Smooth muscle cell (in vitro differentiated cells): ENCODE measurements around the gene BICRAL. TPM values are rescaled to one million over a fixed set of nuclear protein-coding genes. Genes with fewer than 3 reads are reported as not detected.

ENCODE experiments used
- DNase-seq: peaks from one replicate; lab custom pipeline; 2025; ENCODE audit not compliant: unreplicated experiment; lab: John Stamatoyannopoulos, UW
- H2AFZ ChIP-seq: fragments of 200-600 bp; sonication (generic); 2 replicates; pipeline ENCODE4 v1.6.0; 2016; ENCODE audit warnings: antibody characterized with exemption, low read depth, mild to moderate bottlenecking
- H3F3A ChIP-seq: fragments of 200-600 bp; sonication (generic); 2 replicates; pipeline ENCODE4 v1.6.0; 2017; ENCODE audit warnings: antibody characterized with exemption, low read depth
- H3K27ac ChIP-seq: fragments of 200-600 bp; sonication (generic); 2 replicates; pipeline ENCODE4 v1.5.1; 2016; ENCODE audit warnings: low read depth, mild to moderate bottlenecking
- H3K27me3 ChIP-seq: fragments of 200-600 bp; sonication (generic); 2 replicates; pipeline ENCODE4 v1.6.1; 2016; ENCODE audit warnings: low read depth, mild to moderate bottlenecking
- H3K36me3 ChIP-seq: fragments of 200-600 bp; sonication (generic); 2 replicates; pipeline ENCODE4 v1.5.1; 2016; ENCODE audit warnings: low read depth
- H3K4me1 ChIP-seq: fragments of 200-600 bp; sonication (generic); 2 replicates; pipeline ENCODE4 v1.5.1; 2016; ENCODE audit warnings: low read depth
- H3K4me2 ChIP-seq: fragments of 200-600 bp; sonication (generic); 2 replicates; pipeline ENCODE4 v1.6.0; 2016; ENCODE audit warnings: mild to moderate bottlenecking
- H3K4me3 ChIP-seq: fragments of 200-600 bp; sonication (generic); 2 replicates; pipeline ENCODE4 v1.5.1; 2016; ENCODE audit warnings: mild to moderate bottlenecking
- H3K79me2 ChIP-seq: fragments of 200-600 bp; sonication (generic); 2 replicates; pipeline ENCODE4 v1.6.0; 2016; ENCODE audit warnings: low read depth, mild to moderate bottlenecking
- H3K9ac ChIP-seq: fragments of 200-600 bp; sonication (generic); 2 replicates; pipeline ENCODE4 v1.6.0; 2016; ENCODE audit warnings: low read depth
- H3K9me3 ChIP-seq: fragments of 200-600 bp; sonication (generic); replicated peaks from 2 replicates; pipeline ENCODE4 v1.5.1; 2016; ENCODE audit warnings: low read depth
- H4K20me1 ChIP-seq: fragments of 200-600 bp; sonication (generic); 2 replicates; pipeline ENCODE4 v1.6.0; 2016; ENCODE audit warnings: low read depth
- WGBS: methylation state at CpG from one replicate; pipeline ENCODE4 v1.1.7; 2016; ENCODE audit warnings: low lambda C conversion rate; 5-methylcytosine and 5-hydroxymethylcytosine counted together
- polyA plus RNA-seq: library from polyadenylated mRNA; unstranded; fragments of >200 nt; fragmentation: Nextera tagmentation; extraction: Ambion mirVana; gene quantifications from 2 replicates; pipeline ENCODE4 v1.2.1, GENCODE V29; 2016
- total RNA-seq: library from RNA; depleted of rRNA; stranded (reverse); fragments of >200 nt; gene quantifications from 2 replicates; pipeline ENCODE4 v1.2.3, GENCODE V29; 2014
- TF ChIP-seq, protein P1 (sequence below): fragments of 200-600 bp; sonication (generic); IDR thresholded peaks from 2 replicates; pipeline ENCODE4 v1.5.1; 2017; ENCODE audit warnings: borderline replicate concordance, mild to moderate bottlenecking, antibody characterized with exemption; ENCODE audit not compliant: insufficient read depth, poor library complexity, severe bottlenecking

Gene BICRAL
- total and polyA plus RNA-seq, 2 experiments from 2014 or later = 1.4 to 7.9 TPM

DNA sequence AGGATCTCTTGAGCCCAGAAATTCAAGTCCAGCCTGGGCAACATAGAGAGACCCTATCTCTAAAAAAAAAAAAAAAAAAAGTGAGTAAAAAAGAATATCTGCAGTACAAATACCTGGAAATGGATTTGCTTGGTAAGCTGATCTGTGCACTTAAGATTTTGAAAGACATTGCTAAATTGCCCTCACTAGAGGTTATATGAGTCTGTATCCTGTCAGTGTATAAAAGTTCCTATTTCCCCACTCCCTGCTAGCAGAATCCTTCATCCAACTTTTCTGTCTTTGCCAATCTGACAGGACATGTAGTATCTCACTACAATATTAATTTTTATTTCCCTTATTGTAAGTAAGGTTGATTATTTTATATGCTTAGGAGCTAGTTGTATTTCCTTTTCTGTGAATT, 36.1 kb downstream of the BICRAL start:
- Histone ChIP-seq H3K4me3 (no peak overlapping the region), H3K36me3 (no peaks in the 10 kb centered on the region), H3K4me1 (no peaks in the 10 kb centered on the region), H3K9me3 (no peaks in the 10 kb centered on the region), H3F3A (no peaks in the 10 kb centered on the region), H4K20me1 (no peaks in the 10 kb centered on the region), H3K4me2 (no peak overlapping the region), H3K9ac (no peak overlapping the region), H3K27ac (no peak overlapping the region), H3K79me2 (no peaks in the 10 kb centered on the region), H3K27me3 (no peaks in the 10 kb centered on the region), H2AFZ (no peak overlapping the region)
- DNase-seq = no peak
- TF ChIP-seq, protein P1, sequence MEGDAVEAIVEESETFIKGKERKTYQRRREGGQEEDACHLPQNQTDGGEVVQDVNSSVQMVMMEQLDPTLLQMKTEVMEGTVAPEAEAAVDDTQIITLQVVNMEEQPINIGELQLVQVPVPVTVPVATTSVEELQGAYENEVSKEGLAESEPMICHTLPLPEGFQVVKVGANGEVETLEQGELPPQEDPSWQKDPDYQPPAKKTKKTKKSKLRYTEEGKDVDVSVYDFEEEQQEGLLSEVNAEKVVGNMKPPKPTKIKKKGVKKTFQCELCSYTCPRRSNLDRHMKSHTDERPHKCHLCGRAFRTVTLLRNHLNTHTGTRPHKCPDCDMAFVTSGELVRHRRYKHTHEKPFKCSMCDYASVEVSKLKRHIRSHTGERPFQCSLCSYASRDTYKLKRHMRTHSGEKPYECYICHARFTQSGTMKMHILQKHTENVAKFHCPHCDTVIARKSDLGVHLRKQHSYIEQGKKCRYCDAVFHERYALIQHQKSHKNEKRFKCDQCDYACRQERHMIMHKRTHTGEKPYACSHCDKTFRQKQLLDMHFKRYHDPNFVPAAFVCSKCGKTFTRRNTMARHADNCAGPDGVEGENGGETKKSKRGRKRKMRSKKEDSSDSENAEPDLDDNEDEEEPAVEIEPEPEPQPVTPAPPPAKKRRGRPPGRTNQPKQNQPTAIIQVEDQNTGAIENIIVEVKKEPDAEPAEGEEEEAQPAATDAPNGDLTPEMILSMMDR = no peak

DNA sequence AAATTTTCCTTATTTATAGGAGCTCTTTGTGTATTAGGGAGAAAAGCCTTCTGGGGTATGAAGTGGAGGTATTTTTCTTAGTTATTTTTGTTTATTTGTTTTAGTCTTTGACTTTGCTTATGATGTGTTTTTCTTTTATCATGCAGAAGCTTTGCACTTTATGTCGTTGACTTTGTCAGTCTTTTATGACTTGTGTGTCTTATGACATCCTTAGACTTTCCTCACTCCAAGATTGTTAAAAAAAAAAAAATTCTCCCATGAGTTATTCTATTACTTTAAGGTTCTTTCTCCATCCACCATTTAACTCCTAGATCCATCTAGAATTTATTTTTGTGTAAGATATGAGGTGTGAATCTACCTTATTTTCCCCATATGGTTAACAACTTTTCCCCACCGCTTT, 36.6 kb downstream of the BICRAL start:
- no peak overlapping the region for H3K4me3 ChIP-seq
- H3K27me3 ChIP-seq = no peaks in the 10 kb centered on the region
- H3F3A ChIP-seq = no peaks in the 10 kb centered on the region
- H3K9me3 ChIP-seq = no peaks in the 10 kb centered on the region
- no peak overlapping the region for H3K27ac ChIP-seq
- no peak overlapping the region for H3K9ac ChIP-seq
- DNase-seq = no peak
- TF ChIP-seq, protein P1 = no peak
- no peaks in the 10 kb centered on the region for H4K20me1 ChIP-seq
- 91% methylated on average over 2 of the region's 2 CpGs for WGBS
- H2AFZ ChIP-seq = no peak overlapping the region
- no peaks in the 10 kb centered on the region for H3K4me1 ChIP-seq
- no peaks in the 10 kb centered on the region for H3K36me3 ChIP-seq
- H3K79me2 ChIP-seq = no peaks in the 10 kb centered on the region
- no peak overlapping the region for H3K4me2 ChIP-seq

DNA sequence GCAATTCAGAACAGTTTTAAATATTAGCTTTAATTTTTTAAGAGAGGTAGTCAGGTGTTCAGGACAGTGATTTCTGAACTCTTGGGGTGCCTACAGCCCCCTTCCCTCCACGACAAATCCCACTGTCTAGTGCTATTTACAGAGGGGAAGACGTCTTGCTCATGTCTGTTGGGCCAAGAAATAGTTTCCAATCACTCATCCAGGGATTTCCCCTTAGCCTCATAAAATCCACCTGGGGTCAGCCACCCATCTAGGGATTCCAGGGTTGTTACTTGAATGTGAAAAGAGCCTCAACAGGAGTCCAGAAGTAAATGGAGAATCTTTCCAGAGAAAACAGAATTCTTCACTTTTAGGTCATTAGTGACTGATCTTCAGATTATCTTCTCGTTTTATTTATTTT, 37.0 kb downstream of the BICRAL start:
- Histone ChIP-seq H3K36me3 (no peaks in the 10 kb centered on the region), H3K9ac (no peak overlapping the region), H3K4me1 (no peaks in the 10 kb centered on the region), H3K27me3 (no peaks in the 10 kb centered on the region), H3K4me3 (no peak overlapping the region), H4K20me1 (no peaks in the 10 kb centered on the region), H3K79me2 (no peaks in the 10 kb centered on the region), H2AFZ (no peak overlapping the region), H3K27ac (no peak overlapping the region), H3K4me2 (no peak overlapping the region), H3F3A (no peaks in the 10 kb centered on the region), H3K9me3 (no peaks in the 10 kb centered on the region)
- WGBS = 73% methylated on average over 3 of the region's 3 CpGs
- TF ChIP-seq, protein P1 = no peak
- DNase-seq = no peak

DNA sequence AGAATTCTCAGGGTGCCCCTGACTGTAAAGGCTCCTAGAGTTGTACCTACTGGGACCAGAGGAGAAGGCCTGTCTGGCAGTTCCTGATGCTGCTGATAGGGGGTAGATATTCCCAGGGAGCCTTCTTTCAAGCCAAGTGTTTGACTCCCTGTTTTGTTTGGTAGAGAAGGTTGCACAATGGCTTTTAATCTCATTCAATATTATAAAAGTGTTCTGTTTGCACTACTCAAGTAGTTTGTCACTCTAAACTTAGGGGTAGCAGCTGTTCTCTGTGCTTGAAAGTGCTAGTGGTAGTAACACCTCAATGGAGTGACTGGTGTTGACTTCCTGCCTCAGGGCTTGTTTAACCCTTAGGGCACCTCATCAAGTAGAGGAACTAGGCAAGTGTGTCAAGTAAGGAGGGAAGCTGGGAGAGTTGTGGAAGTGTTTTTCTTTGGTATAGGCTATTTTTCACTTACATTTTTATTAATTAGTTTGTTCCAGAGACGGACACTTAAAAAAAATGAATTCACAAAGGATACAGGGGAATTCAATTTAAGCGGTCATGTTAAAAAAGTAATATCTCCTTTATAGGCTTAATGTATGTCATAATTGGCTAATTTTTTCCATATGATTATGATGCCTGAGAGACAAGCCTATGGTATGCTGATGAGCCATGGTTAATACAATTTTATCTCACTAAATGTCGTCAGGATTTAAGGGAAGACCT, 38.1 kb downstream of the BICRAL start:
- no peaks in the 10 kb centered on the region for H3K4me1 ChIP-seq
- no peak for DNase-seq
- no peak overlapping the region for H2AFZ ChIP-seq
- H3K9ac ChIP-seq = no peak overlapping the region
- WGBS = 91% methylated on average over 3 of the region's 3 CpGs
- H3K79me2 ChIP-seq = no peaks in the 10 kb centered on the region
- no peaks in the 10 kb centered on the region for H3K27me3 ChIP-seq
- no peak overlapping the region for H3K4me2 ChIP-seq
- TF ChIP-seq, protein P1 = no peak
- H3F3A ChIP-seq = no peaks in the 10 kb centered on the region
- no peaks in the 10 kb centered on the region for H3K36me3 ChIP-seq
- no peaks in the 10 kb centered on the region for H4K20me1 ChIP-seq
- no peak overlapping the region for H3K27ac ChIP-seq
- no peaks in the 10 kb centered on the region for H3K9me3 ChIP-seq
- no peak overlapping the region for H3K4me3 ChIP-seq
